ENCODE data around the gene CRTC1.

The CRTC1 gene

DNA sequence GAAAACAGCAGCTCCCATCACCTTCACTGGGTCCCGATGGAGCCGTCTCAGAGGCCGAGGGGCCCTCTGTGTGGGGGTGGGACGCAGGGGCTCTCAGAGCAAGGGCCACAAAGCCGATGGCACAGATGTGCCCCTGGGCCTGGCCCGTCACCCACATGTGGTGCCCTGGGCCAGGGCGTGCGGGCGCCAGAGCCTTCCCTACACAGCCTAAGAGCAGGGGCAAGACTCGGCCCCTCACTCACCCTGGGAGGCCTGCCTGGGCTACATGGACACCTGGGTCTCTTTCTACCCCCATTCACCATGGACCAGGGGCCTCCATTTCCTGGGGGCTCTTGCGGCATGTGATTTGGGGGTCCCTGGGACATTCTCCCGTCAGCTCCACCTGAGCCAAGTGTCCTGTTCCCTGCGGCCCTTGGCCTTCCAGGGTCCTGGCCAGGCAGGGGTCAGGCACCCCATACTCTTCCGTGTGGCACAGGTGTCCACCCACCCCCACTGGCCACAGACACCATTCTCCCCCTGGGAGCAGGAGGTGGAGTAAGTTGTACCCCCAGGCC, 97.6 kb downstream of the CRTC1 start:
- H3K4me3 Mint-ChIP-seq, result no peak overlapping the region
- H3K9me3 Mint-ChIP-seq, result no peaks in the 10 kb centered on the region
- peaks cover 6% of the 10 kb centered on the region for H3K4me1 Mint-ChIP-seq (ENCODE audit: low read depth)
- no peak for DNase-seq (ENCODE audit: low spot score)
- no peak overlapping the region for H3K27ac Mint-ChIP-seq
- no peaks in the 10 kb centered on the region for H3K36me3 Mint-ChIP-seq (ENCODE audit: low read depth)
- H3K27me3 Mint-ChIP-seq (ENCODE audit: low read depth), result peaks cover 8% of the 10 kb centered on the region

DNA sequence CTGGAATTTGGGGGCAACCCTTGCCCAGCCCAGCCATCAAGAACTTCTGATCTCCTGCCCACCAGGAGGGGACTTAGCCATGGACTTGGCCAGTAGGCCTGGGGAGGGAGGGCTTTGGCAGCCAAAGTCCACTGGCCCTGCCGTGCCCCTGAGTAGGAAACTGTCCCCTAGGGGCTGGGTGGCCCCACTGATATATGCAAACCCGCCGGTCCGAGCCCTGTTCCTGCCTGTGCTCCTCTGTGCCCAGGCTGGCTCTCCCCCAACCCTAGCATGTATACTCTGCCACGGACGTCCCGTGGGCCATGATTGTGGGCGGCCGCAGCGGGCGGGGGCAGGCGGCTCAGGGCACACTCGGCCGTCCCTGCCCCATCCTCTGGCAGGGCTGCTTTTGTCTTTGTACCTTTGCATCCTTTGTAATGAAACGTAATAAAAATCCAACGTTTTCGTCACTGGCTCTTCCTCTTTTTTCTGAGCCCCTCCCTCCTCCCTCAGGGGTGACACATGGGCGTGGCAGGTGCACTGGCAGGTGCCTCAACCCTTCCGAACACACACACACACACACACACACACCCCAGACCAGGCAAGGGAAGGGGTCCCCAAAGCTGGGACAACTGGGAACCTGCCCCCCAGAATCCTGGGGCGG, 98.5 kb downstream of the CRTC1 start:
- Mint-ChIP-seq H3K27ac (no peak overlapping the region), H3K9me3 (no peaks in the 10 kb centered on the region), H3K36me3 (ENCODE audit: low read depth) (no peaks in the 10 kb centered on the region), H3K27me3 (ENCODE audit: low read depth) (peaks cover 15% of the 10 kb centered on the region), H3K4me1 (ENCODE audit: low read depth) (peaks cover 6% of the 10 kb centered on the region), H3K4me3 (no peak overlapping the region)
- DNase-seq (ENCODE audit: low spot score), result no peak

DNA sequence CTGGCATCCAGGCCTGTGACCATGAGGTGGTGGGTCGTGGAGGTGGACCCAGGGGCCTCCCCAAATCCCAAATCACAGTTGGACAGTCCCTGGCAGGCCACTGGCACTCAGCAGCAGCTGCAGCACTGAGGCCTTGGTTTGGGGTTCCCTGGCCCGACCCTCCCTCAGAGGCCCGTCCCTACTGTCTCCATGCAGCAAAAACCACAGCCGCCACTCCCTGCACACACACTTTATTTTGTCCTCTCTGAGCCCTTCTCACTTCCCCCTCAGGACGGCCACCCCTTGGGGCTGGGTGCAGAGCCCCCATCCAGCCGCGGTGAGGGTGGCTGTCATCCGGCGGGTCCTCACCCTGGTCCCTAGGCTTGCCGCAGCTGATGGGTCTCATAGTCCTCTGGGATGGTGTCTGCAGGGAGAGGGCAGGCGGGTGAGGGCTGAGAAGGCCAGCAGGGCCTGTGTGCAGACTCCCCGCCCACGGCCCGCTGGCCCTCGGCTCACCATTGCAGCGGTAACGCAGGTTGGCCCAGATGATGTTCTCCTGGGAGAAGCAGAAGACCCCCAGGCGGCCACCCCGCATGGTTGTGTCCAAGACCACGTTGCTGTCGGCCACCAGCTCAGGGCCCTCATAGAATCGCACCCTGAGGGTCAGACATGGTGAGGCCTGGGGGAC, 99.2 kb downstream of the CRTC1 start:
- H3K4me3 Mint-ChIP-seq, result no peak overlapping the region
- no peaks in the 10 kb centered on the region for H3K9me3 Mint-ChIP-seq
- no peak overlapping the region for H3K27ac Mint-ChIP-seq
- H3K4me1 Mint-ChIP-seq (ENCODE audit: low read depth), result peaks cover 10% of the 10 kb centered on the region
- H3K27me3 Mint-ChIP-seq (ENCODE audit: low read depth), result peaks cover 22% of the 10 kb centered on the region
- no peak for DNase-seq (ENCODE audit: low spot score)
- H3K36me3 Mint-ChIP-seq (ENCODE audit: low read depth), result peaks cover 3% of the 10 kb centered on the region

DNA sequence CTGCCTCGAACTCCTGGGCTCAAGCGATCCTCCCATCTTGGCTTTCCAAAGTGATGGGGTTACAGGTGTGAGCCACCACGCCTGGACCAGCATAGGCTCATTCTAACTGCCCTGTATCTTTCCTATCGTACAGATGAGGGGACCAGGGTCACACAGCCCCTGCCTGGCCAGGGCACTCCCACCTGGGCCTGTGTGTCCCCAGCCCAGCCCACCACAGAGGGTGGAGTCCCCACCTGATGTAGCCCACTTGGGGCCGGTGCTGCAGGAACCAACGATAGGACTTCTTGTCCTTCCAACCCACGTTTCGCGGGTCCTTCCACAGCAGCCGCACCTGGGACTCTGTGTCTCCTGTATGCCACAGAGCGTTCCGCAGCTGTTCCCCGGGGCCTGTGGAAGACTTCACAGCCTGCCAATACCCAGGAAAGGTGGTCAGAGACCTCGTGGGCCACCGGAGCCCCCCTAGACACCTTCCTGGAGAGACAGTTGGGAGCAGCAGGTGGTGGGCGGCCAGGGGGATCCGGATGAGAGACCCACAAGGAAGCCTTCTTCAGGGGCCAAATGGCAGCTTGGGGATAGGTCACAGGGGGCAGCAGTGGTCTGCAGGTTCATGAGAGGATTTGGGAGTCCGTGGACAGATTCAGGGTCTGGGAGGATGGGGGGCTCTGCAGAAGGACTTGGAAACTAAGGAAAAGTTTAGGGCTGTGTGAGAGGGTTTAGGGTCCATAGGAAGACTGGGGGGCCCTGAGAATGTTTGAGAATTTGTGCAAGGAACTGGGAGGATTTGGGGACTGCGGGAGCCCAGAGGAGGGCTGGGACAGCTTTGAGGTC, 100.7 kb downstream of the CRTC1 start:
- no peak for DNase-seq (ENCODE audit: low spot score)
- H3K27ac Mint-ChIP-seq, result no peak overlapping the region

DNA sequence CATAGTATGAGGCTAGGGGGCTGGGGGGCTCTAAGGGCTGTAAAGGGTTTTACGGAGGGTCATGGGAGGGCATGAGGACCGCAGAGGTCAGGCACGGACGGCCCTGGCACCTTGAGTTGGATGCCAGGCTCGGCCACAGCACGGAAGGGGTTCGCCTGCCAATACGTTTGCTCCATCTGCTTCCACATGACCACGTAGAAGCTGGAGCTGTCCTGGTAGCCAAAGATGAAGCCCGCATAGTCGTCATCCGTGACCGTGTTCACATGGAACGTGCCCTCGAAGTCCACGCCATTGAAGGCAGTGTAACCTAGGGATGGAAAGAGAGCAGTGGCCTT, 101.3 kb downstream of the CRTC1 start:
- peaks cover 4% of the 10 kb centered on the region for H3K36me3 Mint-ChIP-seq (ENCODE audit: low read depth)
- no peak for DNase-seq (ENCODE audit: low spot score)

More for the DNA sequence above, 100.7 kb downstream of the CRTC1 start:
- Mint-ChIP-seq H3K4me3 (no peak overlapping the region), H3K9me3 (no peaks in the 10 kb centered on the region), H3K36me3 (ENCODE audit: low read depth) (peaks cover 3% of the 10 kb centered on the region), H3K4me1 (ENCODE audit: low read depth) (peaks cover 12% of the 10 kb centered on the region), H3K27me3 (ENCODE audit: low read depth) (peaks cover 35% of the 10 kb centered on the region)

DNA sequence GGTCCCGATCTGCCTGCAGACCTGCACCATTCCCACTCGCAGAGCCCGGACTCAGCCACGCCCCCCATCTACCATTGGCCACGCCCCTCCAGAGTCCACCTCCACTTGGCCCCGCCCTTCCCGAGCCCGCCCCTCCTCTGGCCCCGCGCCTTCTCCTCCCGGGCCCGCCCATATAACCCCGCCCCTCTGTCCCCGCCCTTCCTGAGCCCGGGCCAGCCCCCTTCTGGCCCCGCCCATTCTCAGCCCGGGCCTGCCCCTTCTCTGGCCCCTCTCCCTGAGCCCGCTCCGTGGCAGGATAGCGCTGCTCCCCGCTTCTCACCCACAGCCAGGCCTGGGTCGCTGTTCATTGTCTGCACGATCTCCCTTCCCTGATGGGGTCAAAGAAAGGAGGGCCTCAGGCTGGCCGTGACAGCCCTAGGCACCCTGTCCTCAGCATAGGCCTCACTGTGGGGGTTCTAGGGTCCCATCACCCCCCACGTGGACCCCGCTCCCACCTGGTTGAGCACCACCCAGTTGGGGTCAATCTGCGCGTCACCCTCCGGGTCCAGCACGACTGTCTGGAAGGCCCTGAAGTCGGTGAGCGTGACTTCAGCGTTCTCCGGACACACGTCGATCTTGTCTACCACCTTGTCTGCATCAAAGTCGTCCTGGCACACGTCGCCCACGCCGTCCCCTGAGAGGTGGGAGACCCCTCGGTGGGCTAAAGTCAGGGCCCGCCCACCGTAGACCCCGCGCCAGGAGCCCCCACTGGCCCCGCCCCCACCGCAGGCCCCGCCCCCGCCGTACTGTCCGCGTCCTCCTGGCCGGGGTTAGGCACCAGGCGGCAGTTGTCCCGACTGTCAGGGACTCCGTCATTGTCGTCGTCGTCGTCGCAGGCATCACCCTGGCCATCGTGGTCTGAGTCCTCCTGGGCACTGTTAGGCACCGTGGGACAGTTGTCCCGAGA, 102.0 kb downstream of the CRTC1 start:
- peaks cover 6% of the 10 kb centered on the region for H3K36me3 Mint-ChIP-seq (ENCODE audit: low read depth)
- H3K9me3 Mint-ChIP-seq, result no peaks in the 10 kb centered on the region
- DNase-seq (ENCODE audit: low spot score), result peak; percentile 47
- H3K4me3 Mint-ChIP-seq, result peak overlapping the region; percentile 42
- no peak overlapping the region for H3K27ac Mint-ChIP-seq
- H3K27me3 Mint-ChIP-seq (ENCODE audit: low read depth), result peaks cover 46% of the 10 kb centered on the region
- peaks cover 16% of the 10 kb centered on the region for H3K4me1 Mint-ChIP-seq (ENCODE audit: low read depth)

More for the DNA sequence above, 101.3 kb downstream of the CRTC1 start:
- H3K27ac Mint-ChIP-seq, result no peak overlapping the region
- H3K4me3 Mint-ChIP-seq, result no peak overlapping the region
- H3K27me3 Mint-ChIP-seq (ENCODE audit: low read depth), result peaks cover 40% of the 10 kb centered on the region
- no peaks in the 10 kb centered on the region for H3K9me3 Mint-ChIP-seq
- H3K4me1 Mint-ChIP-seq (ENCODE audit: low read depth), result peaks cover 13% of the 10 kb centered on the region

DNA sequence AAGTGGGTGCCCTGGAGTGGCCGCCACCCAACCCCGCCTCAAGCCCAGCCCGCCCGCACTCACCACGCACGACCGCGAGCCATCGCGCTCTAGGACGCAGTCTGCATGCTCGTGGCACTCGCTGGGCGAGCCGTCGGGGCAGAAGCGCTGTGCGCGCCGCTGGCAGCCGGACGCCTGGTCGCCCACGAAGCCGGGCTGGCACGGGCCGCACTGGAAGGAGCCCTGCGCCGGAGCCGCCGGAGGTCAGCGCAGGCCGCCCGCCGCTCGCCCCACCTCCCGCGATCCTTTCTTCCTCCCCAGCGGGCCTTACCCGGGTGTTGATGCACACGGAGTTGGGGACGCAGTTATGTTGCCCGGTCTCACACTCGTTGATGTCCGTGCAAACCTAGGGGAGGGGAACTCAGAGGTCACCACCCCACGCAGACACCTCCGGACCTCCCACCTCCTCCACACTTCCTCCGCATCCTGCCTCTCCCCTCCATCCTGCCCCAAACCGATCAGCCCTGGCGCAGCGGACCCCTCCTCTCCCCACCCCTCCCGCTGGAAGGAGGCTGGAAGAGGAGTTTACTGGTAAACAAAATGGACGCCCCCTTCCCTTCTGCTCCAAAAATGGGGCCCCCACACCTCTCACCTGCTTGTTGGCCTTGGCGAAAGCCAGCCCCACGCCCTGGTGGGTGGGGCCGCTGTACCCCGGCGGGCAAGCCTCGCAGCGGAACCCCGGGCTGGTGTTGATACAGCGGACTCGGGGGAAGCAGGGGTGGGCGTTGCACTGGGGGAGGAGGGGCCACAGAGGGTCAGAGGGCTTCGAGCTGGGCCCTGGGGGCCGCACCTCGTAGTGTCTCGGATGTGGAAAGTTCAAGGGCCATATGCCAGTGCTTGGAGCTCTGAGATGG, 105.3 kb downstream of the CRTC1 start:
- Mint-ChIP-seq H3K36me3 (ENCODE audit: low read depth) (peaks cover 6% of the 10 kb centered on the region), H3K4me1 (ENCODE audit: low read depth) (peaks cover 17% of the 10 kb centered on the region), H3K27me3 (ENCODE audit: low read depth) (peaks cover 71% of the 10 kb centered on the region), H3K27ac (peak overlapping the region; percentile 87), H3K9me3 (no peaks in the 10 kb centered on the region), H3K4me3 (peak overlapping the region; percentile 63)
- no peak for DNase-seq (ENCODE audit: low spot score)

DNA sequence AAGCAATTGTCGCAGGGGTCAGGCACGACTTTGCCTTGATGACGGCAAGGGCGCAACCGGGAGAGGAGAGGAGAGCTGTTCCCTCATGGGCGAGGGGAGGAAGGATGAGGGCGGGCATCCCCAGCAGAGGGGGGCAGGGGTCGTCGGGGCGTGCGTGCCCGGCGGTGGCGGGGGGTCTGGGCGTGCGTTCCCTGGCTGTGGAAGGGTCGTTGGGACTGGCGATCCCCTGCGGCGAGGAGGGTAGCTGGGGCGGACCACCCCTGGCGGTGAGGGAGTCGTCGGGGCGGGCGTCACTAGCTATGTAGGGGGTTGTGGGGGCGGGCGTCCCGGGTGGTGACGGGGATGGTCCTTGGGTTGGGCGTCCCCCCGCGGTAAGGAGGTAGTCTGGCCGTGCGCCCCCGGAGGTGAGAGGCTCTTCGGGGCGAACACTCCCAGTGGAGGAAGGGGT, 106.0 kb downstream of the CRTC1 start:
- peak overlapping the region; percentile 87 for H3K27ac Mint-ChIP-seq
- peaks cover 17% of the 10 kb centered on the region for H3K4me1 Mint-ChIP-seq (ENCODE audit: low read depth)
- peaks cover 72% of the 10 kb centered on the region for H3K27me3 Mint-ChIP-seq (ENCODE audit: low read depth)
- H3K9me3 Mint-ChIP-seq, result no peaks in the 10 kb centered on the region
- peaks cover 6% of the 10 kb centered on the region for H3K36me3 Mint-ChIP-seq (ENCODE audit: low read depth)
- H3K4me3 Mint-ChIP-seq, result peak overlapping the region; percentile 63
- DNase-seq (ENCODE audit: low spot score), result no peak

DNA sequence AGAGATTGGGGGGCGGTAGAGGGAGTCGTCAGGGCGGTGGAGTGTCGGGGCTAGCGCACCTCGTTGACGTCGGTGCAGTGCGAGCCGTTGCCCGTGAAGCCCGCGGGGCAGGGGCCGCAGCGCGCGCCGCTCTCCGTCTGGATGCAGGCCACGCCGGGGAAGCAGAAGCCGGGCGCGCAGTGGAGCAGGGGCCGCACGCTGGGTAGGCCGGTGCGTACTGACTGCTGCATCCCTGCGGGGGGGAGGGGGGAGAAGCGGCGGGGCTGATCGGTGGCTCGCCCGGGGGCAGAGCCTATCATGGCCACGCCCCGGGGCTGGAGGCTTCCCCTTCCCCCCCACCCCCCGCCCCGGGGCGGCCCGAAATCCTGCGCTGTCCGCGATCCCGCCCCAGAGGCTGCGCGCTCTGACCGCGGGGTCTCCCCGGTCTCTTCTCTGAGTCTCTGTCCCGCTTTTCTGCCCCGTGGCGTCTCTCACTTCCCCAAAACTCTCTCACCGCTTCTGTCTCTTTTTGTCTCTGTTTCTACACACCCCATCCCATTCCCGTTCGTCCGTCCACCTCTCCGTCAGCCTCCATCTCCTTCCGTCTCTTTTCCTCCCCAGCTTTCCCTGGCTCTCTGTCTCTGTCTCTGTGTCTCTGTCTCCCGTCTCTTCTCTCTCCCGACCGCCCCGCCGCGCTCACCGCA, 106.5 kb downstream of the CRTC1 start:
- Mint-ChIP-seq H3K4me1 (ENCODE audit: low read depth) (peaks cover 17% of the 10 kb centered on the region), H3K4me3 (peak overlapping the region; percentile 64), H3K9me3 (no peaks in the 10 kb centered on the region), H3K36me3 (ENCODE audit: low read depth) (peaks cover 6% of the 10 kb centered on the region), H3K27ac (peak overlapping the region; percentile 39), H3K27me3 (ENCODE audit: low read depth) (peaks cover 75% of the 10 kb centered on the region)
- DNase-seq (ENCODE audit: low spot score), result no peak

DNA sequence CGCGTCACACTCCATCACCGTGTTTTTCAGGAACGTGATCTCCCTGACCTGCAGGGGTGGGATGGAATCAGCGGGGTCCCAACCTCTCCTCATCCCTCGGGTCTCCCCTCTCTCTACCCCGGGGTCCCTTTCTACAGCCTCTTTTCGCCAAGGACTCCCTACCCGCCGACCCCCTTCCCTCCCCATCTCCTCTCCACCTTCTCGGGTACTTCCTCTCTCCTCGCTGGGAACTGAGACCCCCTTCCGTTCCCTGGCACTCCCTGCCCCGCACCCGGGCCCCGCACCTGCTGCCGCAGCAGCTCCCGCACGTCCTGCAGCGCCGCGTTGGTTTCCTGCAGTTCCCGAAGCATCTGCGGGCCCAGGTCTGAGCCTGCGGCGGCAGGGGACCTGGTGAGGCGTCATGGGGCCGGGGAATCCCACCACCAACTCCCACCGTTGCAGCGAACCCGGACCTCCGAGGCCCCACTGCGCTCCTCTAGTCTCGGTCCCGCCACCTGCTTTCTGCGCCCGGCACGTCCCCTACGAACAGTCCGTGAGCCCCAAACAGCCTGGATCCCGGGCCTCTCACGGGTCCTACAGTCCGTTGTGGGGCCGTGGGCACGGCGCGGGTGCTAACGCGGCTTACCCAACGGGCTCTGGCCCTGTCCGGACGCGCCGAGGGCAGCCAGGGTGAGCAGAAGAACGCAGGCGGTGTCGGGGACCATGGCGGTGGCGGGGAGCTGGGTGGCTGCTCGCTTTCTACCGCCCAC, 107.3 kb downstream of the CRTC1 start, which contains the start of gene COMP:
COMP (minus strand) TSS at position 740 of the 749 bp plus-strand sequence; CDS start at position 704, 36 bp downstream.
- H3K36me3 Mint-ChIP-seq (ENCODE audit: low read depth), result peaks cover 6% of the 10 kb centered on the region
- no peak for DNase-seq (ENCODE audit: low spot score)
- H3K27me3 Mint-ChIP-seq (ENCODE audit: low read depth), result peaks cover 75% of the 10 kb centered on the region
- H3K9me3 Mint-ChIP-seq, result no peaks in the 10 kb centered on the region
- H3K4me1 Mint-ChIP-seq (ENCODE audit: low read depth), result peaks cover 13% of the 10 kb centered on the region
- peak within 1 kb of the TSS; percentile 64 for H3K4me3 Mint-ChIP-seq
- peak within 1 kb of the TSS; percentile 39 for H3K27ac Mint-ChIP-seq

DNA sequence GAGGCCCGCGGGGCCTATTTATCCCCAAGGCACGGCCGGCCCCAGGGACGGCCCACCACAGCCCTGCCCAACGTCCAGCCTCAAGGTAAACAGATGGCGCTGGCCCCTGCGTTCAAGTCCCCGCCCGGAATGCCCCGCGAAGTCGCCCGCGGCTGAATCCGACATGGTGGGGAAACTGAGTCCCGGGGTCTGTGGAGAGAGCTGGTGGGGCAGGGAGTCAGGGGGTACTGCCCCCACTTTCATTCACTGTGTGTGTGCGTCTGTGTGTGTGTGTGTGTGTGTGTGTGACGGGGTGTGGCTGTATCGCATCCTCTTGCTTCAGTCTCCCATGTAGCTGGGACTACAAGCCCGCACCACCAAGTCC, 107.8 kb downstream of the CRTC1 start:
- no peak overlapping the region for H3K4me3 Mint-ChIP-seq
- no peaks in the 10 kb centered on the region for H3K9me3 Mint-ChIP-seq
- peaks cover 10% of the 10 kb centered on the region for H3K4me1 Mint-ChIP-seq (ENCODE audit: low read depth)
- H3K27me3 Mint-ChIP-seq (ENCODE audit: low read depth), result peaks cover 73% of the 10 kb centered on the region
- peaks cover 6% of the 10 kb centered on the region for H3K36me3 Mint-ChIP-seq (ENCODE audit: low read depth)
- DNase-seq (ENCODE audit: low spot score), result no peak
- H3K27ac Mint-ChIP-seq, result no peak overlapping the region
